NCI-H2227 (cell line): ENCODE data around the gene CNNM2.

Experiments used
- DNase-seq: peaks from one replicate; lab custom pipeline; 2025; ENCODE audit not compliant: unreplicated experiment; lab: John Stamatoyannopoulos, UW

Gene CNNM2

DNA sequence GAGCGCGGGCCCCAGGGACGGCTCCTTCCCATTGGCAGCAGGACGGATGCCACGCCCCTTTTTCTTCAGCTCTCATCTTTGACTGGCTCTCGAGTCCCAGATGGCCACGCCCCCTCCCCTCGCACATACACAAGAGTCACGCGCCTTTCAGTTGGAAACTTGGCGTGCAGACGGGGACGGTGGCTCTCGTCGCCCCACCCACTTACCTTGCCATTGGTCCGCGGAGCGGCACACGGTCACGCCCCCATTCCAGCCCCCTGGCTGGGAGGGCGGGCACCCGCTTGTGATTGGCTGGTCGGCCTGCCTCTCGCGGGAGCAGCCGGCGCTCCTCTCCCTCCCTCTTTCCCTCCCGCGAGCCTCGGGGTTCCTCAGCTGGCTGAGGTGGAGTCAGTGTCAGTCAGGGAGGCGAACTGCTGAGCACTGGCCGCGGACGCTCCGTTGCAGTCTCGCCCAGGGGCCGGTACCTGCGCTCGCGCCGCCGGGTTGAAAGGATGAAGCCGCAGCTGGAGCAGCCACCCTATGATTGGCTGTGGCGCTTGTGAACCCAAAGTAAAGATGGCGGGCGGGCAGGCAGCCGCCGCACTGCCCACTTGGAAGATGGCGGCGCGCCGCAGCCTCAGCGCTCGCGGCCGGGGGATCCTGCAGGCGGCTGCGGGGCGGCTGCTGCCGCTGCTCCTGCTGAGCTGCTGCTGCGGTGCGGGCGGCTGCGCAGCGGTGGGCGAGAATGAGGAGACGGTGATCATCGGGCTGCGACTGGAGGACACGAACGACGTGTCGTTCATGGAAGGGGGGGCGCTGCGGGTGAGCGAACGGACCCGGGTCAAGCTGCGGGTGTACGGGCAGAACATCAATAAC lies at the start of gene CNNM2:
Gene CNNM2 (plus strand): TSS at position 333 of the 855 bp plus-strand sequence. CDS start 187 bp downstream, at position 520.
- peak; percentile 99 for DNase-seq

- DNase-seq = no peak
These were observed 49.2 kb upstream of the CNNM2 start for GRCh38 chr10:102868911-102869257.

GRCh38 chr10:102869258-102870198 lies 48.6 kb upstream of the CNNM2 start, which contains the start of gene AS3MT:
Gene AS3MT, plus strand, starts transcription at chr10:102869470. Its CDS starts 123 bp downstream, at chr10:102869593.
- DNase-seq = peak; percentile 77

DNA sequence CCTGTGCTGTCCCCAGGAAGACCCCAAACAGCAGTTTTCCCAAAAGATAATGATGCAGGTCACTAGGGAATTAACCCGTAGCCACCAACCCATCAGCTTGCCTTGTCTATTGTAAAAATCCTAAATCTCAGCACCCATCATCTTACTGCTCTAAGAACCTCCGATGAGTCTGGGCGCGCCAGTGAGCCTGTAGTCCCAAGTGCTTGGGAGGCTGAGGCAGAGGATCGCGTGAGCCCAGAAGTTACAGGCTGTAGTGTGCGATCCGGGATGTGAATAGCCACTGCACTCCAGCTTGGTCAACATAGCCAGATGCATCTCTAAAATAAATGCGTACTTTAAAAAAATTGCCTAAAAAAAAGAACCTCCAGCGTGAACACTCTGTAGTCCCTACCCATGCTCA lies 47.9 kb upstream of the CNNM2 start:
- no peak for DNase-seq

GRCh38 chr10:102872163-102872562 lies 45.9 kb upstream of the CNNM2 start:
- no peak for DNase-seq

DNA sequence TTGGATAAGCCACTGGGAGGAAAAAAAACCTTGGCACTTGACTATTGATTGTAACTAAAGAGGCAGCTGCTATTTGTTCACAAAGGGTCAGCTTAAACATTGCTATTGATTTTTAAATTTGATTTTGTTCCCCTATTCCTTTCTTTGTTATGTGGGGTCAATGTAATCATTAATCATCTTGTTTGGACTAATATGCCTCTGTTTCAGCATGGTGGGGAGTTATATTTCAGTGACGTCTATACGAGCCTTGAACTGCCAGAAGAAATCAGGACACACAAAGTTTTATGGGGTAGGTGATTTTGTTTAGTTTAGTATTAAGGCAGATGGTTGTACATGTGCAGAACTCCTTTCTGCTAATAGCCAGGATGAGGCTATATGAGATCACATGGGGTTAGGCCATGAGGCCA lies 41.3 kb upstream of the CNNM2 start:
- no peak for DNase-seq

GRCh38 chr10:102878629-102879028 lies 39.5 kb upstream of the CNNM2 start:
- DNase-seq = no peak

DNA sequence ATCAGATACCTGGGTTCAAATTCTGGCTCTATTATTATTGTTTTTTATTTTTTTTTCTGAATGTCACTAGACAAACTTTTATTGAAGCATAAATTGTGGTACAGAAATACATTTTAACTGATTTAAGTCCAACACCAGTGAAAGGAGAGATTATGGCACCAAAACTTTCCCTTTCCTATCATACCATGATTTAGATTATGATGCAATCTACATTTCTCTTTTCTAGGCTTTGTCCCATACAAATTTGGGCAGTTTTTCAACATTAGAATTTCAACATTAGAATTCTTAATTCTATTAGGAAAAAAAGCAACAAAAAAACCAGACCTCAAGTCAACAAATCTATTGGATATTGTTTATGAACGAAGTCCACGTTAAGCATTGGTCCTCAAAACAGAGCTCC lies 37.8 kb upstream of the CNNM2 start:
- no peak for DNase-seq

DNA sequence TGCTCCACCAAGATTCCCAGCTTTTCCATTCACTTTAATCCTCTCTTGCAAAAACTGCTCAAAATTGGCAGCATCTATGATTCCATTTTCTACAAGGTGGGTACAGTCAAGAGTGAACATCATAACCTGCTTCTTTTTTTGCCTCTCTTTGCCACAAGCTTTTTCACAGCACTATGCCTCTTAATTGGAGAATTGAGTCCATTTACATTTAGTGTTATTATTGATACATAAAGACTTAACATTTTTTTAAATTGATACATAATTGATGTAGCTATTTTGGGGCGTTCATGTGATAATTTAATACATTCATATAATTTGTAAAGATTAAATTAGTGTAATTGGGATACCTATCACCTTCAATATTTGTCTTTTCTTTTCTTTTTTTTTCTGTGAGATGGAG lies 30.0 kb upstream of the CNNM2 start:
- DNase-seq = no peak

- DNase-seq = no peak
These were observed 23.5 kb upstream of the CNNM2 start for GRCh38 chr10:102894466-102895213.

DNA sequence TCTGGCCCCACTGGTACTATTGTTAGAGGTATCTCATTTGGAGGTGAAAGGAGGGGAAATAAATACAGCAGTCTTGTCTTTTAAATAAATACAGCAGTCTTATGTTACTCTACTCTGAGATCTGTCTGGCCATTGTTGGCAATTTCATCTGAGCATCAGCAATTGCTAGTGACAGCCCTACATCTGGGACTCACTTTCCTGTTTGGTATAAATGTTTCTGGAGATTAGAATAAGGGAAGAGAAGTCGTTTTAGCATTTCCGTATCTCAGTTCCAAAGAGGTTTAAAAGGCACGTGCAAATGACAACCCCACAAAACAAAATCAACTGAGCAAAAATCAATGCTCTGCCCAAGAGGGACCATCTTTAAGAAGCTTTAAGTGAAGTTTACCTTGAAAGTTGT lies 18.1 kb upstream of the CNNM2 start:
- no peak for DNase-seq

DNA sequence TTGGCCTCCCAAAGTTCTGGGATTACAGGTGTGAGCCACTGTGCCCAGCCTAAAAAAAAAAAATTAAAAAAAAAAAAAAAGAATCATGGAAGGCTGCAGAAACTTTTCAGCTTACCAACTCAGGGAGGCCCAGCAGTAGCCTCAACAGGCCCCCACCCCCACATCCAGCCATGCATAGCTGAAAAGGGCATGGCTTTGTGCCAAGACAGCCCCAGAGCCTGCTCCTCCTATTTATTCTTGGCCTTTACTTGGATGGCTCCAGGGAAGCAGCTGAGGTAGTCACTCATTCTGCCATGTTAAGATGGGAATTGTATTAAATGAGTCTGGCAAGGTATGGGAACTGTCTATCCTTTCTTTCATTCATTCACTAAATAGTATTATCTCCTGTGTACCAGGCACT lies 13.7 kb upstream of the CNNM2 start:
- no peak for DNase-seq

- no peak for DNase-seq
These were observed 11.6 kb upstream of the CNNM2 start for GRCh38 chr10:102906507-102906906.

DNA sequence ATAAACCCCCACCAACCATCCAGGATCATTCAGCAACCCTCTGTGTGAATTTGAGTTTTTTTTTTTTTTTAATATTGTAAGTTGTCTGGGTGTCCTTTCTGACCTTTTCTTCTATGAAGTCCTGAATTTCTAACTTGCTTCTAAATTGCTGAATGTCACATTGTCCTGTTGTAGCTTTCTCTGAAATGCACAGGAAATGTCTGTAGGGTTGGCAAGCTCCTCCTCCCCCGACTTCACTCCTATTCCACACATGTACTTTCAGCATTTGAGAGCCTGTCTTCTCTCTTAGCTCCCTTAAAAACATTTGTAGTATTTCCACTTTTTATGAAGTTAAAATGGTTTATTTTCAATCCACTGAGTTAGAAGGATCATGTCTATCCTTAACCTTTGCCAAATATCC lies 3.3 kb upstream of the CNNM2 start:
- no peak for DNase-seq

- no peak for DNase-seq
These were observed 1.9 kb upstream of the CNNM2 start for GRCh38 chr10:102916173-102916572.

DNA sequence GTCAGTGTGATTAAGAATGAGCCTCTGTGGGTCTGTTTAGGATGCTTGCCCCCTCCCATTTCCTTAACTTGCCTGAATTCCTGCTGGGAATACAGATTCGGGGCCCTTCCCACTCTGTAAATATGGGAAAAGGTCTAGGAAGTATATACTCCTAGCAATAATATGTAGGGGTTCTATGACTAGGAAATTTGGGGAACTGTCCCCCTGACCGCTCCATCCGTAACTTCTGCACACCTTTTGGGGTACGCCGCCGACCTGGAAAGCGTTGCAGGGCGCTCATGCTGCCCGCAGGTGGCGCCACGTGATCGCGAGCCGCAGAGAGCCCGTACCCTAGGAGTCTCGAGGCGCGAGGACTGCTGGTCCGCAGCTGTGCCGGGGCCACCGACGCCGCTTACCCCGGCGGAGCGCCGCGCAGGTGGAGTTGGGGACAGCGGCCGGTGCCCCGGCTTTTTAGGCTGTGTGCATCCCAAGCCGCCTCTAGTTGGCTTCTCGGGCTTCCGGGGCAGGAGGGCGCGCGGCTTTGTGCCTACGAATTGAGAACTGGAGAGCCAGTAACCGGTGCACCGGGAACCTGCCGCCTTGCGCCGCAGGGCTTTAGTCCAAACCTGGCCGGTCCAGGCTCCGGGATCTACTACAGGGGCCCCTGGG lies 656 bp upstream of the CNNM2 start:
- DNase-seq = peak; percentile 75

GRCh38 chr10:102918817-102919245 lies 737 bp downstream of the CNNM2 start:
- DNase-seq = peak; percentile 45

DNA sequence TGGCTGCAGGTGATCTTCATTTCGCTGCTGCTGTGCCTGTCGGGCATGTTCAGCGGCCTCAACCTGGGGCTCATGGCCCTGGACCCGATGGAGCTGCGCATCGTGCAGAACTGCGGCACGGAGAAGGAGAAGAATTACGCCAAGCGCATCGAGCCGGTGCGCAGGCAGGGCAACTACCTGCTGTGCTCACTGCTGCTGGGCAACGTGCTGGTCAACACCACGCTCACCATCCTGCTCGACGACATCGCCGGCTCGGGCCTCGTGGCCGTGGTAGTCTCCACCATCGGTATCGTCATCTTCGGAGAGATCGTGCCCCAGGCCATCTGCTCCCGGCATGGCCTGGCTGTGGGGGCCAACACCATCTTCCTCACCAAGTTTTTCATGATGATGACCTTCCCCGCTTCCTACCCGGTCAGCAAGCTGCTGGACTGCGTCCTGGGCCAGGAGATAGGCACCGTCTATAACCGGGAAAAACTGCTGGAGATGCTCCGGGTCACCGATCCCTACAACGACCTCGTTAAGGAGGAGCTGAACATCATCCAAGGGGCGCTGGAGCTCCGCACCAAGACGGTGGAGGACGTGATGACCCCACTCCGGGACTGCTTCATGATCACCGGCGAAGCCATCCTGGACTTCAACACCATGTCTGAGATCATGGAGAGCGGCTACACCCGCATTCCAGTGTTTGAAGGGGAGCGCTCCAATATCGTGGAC lies 1.3 kb downstream of the CNNM2 start:
- peak; percentile 37 for DNase-seq

GRCh38 chr10:102919992-102920739 lies 2.1 kb downstream of the CNNM2 start:
- DNase-seq = no peak
